GM19099 (cell line): ENCODE results near the gene APEH.
A peak's percentile ranks its signal among the peaks of the same experiment; 100 is the strongest.

ENCODE experiments used
- POLR2A ChIP-seq: IDR thresholded peaks from 3 replicates; pipeline ENCODE4 v1.6.1; 2011; ENCODE audit warnings: low read depth; ENCODE audit not compliant: insufficient read length; ENCODE audit errors: extremely low read depth

The APEH gene

DNA sequence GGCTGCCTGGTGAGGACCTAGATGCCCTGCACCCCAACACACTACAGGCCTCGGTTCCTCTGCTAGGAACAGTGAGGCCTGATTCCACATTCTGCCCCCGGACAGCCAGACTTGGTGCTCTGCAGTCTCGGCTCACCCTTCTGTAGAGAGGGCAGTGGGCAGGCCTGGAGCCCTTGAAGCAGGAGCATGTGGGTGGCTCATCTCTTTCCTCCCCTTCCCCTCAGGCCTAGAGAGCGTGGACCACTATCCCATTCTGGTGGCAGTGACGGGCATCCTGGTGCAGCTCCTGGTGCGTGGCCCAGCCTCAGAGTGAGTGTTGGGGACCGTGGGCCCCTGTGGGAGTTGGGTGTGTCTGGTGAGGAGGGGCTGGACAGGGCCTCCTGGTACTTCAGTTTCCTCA, 42.0 kb downstream of the APEH start:
- no peak for TF ChIP-seq POLR2A

DNA sequence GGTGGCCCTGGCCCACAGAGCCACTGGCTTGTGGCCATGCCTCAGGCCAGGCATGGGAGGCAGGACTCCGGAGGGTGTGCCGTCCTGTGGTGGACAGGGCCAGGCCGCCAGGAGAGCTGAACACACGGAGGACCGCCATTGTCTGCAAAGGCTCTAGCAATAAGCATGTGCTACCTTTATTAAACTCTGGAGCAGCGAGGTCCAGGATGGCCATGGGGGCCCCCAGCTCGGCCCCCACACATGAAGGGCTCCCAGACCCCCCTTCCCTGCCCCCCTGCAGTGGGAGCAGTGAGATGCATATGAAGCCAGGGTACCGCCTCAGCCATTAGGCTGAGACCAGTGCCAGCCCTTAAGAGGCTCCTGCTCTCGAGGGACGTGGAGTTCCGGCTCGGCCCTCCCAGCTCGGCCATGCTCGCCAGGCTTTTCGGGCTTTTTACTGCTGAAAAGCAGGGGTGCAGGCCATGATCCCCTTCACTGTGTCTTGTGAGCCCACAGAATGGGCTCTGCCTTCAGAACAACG, 42.6 kb downstream of the APEH start:
- no peak for TF ChIP-seq POLR2A

DNA sequence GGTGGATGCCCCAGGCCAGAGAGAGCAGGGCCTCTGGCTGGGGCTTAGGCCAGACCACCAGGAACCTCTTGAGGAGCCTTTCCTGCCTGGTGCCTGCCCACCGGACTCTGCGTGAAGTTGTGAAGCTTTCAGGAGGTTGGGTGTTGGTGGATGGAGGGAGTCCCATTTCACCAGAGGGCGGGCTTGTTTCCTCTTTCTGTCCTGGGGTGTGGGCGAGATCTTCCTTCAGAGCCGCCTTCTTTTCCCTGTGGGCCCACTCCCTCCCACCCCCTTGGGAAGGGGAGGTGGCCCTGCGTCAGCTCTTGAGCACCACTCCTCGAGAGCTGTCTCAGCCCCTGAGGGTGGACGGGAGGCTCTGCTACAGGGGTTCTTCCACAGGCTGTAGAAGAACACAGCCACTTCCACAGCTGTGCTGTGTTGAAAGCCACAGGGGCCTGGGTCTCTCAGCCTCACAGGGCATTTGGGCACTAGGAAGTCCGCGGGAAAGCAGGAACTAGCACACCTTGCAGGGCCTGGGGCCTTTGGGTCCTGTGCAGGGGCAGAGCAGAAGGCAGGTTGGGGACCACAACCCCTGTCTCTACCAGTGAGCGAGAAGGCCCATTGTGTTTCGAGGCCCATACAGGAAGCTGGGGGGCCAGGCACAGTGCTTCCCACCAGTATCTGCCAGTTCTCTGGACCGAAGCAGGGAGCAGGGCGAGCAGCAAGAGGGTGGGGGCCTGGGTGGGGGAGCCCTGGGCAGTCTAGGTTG, 43.2 kb downstream of the APEH start:
- TF ChIP-seq POLR2A, result no peak

DNA sequence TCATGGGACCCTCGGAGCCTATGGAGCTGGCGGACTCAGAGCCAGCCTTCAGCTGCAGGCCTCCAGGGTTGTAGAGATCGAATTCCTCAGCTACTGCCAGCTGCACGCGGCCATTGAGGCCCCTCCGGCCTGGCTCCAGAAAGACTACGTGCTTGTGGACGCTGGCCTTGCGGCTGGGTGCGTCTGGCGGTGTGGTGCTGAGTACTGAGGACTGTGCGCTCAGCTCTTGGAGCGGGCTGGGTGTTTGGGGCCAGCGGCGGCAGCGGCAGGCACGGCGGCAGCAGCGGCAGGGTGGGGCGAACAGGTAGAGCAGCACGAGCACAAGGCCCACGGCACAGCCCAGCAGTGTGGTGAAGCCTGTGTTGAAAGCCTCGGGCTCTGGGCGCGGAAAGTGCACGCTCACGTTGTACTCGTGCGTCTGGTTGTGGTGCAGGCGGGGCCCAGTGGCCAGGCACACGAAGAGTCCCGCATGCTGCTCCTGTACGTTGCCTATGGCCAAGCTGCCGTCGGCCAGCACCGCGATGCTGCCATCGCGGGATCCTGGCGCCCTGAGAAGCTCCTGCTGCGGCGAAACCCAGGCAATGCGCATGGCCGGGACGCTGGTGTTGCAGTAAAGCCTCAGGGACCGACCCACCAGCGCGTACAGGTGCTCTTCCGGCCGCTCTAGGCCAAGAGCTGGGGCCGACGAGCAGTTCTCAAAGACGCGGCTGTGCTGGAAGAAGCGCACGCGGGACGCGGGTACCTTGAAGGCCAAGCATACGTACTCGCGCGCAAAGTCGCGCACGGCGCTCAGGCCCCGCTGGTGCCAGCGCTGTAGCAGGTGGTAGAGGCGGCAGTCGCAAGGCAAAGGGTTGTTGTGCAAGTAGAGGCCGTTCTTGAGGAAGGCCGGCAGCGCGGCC, 44.1 kb downstream of the APEH start:
- TF ChIP-seq POLR2A, result peak; percentile 5

DNA sequence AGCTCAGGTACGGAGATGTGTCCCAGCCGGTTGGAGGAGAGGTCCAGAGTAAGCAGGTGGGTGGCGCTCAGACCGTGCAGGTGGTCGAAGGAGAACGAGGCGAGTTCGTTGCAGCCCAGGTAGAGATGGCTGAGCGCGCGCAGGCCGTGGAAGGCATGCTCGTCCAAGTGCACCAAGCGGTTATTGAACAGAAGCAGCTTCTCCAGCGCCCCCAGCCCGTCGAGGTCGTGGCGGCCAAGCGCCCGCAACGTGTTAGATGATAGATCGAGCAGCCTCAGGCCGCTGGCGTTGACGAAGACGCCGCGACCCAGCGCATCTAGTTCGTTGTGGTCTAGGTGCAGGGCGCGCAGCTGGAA, 44.7 kb downstream of the APEH start:
- TF ChIP-seq POLR2A, result no peak

DNA sequence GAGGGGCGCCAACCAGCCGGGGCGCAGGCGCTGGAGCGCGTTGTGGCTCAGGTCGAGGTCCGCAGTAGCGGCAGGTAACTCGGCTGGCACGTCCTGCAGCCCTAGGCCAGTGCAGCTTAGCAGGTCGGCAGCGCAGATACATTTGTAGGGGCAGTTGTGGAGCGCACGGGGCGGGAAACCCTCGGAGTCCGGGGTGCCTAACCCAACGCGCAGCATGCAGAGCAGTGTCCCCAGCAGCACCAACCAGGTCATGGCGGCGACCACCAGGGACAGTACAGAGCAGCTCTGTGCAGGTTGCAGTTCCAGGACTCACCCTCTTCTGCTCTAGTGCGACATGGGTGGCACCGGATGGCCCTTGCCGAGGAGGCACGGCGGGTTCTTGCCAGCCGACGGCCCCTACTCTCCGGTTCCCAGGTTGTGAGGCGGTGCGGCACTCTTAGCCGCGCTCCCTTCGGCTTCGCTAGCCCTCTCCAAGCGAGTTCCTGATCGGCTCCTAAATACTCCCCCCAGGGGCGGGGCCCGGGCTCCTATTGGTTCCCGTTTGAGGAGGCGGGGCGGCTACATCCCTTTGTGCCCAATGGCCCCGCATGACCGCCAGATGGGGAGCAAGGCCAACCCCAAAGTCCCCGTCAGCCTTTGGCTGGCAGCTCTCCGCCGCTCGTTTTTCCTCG, 45.2 kb downstream of the APEH start, which contains the start of gene AMIGO3:
TSS of gene AMIGO3 (minus strand) at position 471 of the 671 bp plus-strand sequence. CDS start at position 252, 219 bp downstream.
- TF ChIP-seq POLR2A, result peak; percentile 85

DNA sequence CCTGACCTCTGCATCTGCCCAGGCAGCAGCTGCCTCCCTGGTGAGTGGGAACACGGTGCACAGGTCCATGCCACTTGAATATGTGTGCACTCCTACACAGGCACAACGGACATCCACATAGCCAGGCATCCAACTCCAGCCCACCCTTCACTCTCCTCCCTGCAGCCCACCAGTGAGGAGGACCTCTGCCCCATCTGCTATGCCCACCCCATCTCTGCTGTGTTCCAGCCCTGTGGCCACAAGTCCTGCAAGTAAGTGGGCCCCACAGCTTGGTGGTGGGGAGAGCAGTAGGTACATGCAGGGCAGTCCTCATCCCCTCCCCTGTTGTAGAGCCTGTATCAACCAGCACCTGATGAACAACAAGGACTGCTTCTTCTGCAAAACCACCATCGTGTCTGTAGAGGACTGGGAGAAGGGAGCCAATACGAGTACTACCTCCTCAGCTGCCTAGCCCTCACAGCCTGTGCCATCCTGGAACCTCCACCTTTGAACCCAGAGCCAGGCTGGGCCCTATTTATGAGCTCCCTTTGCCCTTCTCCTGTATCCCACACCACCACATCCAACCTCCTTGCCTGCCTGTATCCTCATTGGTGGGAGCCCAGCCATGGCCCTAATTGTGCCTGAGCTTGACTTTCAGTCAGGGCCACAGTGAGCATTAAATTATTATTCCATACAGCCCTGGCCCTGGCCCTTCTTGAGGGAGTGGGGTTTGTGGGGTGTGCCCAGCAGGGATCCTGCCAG, 46.9 kb downstream of the APEH start:
- peak; percentile 36 for TF ChIP-seq POLR2A

DNA sequence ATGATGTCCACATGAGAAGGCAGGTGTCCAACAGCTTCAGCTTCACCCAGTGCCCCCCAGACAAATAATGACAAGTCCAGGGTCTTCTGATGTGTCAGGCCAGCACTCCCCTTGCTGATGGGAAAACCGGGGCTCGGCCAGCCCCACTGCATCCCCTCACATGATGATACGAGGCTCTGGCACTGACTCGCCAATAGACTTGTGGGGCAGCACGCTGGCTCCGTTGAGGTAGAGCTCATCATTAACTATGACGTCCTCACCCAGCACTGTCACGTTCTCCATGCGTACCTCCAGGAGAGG, 47.4 kb downstream of the APEH start:
- no peak for TF ChIP-seq POLR2A

DNA sequence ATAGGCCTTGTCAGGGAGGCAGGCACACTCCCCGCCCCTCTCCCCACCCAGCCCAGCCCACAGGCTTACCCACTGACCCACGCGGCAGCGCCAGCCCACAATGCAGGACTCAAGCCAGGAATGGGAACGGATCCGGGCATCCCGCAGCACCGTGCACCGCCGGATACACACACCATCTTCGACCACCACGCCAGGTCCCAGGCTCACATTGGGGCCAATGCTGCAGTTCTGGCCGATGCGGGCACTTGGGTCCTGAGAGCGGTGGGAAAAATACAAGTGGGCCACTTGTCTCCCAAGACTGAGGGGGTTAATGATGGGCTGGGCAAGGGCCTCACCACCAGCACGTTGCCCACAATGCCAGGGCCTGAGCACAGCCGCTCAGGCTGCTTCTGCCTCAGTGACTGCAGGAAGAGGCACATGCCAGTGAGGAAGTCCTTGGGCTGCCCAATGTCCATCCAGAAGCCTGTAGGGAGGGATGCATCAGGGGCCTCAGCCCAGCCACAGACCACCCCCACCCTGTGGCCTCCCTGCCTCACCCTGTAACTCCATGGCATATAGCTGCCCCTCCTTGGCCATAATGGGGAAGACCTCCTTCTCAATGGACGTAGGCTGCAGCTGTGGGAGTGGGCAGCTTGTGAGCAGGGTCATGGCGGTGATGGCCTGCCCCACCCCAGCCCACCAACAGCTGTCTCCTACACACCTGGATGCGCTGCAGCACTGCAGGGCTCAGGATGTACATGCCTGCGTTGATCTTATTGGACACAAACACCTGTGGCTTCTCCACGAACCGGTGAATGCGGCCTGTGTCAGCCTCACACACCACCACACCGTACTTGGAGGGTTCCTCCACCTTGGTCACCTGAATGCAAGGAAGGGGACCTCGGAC, 48.0 kb downstream of the APEH start:
- TF ChIP-seq POLR2A, result no peak

DNA sequence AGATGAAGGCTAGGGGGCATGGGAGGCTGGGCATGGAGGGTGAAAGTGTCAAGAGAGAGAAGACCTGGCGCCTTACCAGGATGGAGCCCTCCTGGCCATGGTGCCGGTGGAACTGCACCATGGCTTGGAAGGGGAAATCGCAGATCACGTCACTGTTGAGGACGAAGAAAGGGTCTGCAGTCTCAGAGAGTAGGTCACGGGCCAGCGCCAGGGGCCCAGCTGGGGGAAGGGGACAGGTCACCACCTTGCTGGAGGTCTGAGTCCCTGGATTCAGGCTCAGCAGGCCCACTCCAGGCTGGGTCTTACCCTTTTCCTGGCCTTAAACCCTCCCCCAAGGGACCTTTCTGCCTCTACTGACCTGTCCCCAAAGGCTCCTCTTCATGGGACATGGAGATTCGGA, 48.7 kb downstream of the APEH start:
- TF ChIP-seq POLR2A, result no peak

DNA sequence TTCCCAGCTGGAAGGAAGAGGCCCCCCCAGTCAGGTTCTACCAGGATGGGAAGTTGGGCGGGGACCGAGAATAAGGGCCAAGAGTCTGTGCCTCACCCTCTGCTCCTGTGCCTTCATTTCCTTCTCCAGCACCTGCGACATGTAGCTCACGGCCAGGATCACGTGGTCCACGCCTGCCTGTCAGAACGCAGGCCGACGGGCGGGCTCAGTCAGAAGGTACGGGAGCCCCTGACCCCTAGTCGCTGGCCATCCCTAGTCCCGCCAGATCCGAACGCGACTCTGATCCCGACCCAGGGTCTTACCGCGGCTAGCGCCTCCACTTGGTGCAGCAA, 49.1 kb downstream of the APEH start:
- TF ChIP-seq POLR2A, result no peak

DNA sequence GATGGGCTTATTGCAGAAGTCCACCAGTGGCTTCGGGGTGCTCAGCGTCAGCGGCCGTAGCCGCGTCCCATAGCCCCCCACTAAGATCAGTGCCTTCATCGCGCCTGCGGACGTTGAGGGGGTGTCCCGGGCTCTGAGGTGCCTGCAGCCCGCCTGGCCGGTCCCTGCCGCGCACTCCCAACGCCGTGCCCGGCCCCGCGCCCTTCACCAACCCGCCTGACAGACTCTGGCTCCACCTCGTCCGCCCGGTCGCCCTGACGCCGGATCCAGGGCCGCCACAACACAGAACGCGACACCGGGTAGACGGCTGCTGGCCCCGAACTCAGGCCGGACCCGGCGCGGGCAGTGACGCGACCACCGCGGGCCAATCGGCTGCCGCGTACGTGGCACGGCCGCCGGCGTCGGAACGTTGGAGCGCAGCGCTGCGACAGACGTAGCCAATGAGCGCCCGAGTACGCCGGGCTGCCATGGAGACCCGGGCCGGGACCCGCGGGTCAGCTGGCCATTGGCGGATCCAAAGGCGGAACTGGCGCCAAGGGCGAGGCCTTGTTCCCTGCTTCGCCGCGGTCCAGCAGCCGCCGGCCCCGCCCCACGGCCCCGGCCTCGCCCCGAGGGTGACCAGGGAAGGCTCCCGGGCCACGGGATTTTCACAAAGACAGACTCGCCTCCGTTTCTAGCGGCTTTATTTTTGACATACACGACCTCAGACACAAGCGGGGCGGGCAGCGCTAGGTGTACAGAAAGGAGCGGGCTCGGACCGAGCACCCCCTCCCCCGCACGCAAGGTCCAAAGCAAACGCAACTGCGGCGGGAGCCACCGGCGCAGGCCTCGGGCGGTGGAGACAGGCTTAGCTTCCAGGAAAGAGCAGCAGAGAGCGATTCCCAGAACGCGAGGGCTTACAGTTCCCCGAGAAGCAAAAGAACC, 49.7 kb downstream of the APEH start, which contains the start of gene GMPPB:
TSS of gene GMPPB (minus strand) at position 324 of the 924 bp plus-strand sequence. CDS start at position 99, 225 bp downstream.
- peak; percentile 79 for TF ChIP-seq POLR2A

DNA sequence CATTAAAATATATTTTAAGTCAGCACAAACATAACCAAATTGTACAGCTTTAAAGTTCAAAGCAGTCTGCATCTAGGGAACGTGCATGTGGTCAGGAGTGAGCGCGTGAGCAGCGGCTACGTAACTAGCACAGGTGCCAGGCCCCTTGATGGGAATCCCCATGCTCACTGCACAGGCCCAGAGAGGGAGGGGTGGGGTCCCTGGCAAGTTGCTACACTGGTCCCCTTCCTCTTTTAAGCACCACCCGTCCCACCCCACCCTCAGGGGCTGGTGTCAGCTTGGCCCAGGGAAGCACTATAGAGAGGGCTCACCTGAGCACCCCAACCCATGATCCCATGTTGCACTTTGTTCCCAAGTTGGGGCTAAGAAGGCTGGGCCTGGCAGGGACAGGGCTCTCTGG, 50.4 kb downstream of the APEH start:
- TF ChIP-seq POLR2A, result no peak
